HCT116 (cell line): Measurements from ENCODE around the gene ALPP. TPM values are rescaled to one million over a fixed set of nuclear protein-coding genes. Genes with fewer than 3 reads are reported as not detected.

Source experiments
- ATAC-seq: fragments of 200-7000 bp; cut with Tn5 transposase; 2 replicates; pipeline ENCODE4 v1.9.1; 2020; ENCODE audit warnings: mild to moderate bottlenecking, moderate library complexity
- BruUV-seq: library from RNA; stranded (reverse); fragments of 400-500 nt; replicated peaks from 2 replicates; lab custom pipeline; 2021; lab: Mats Ljungman, UMichigan
- CTCF ChIA-PET: fragments of 300-600 bp; sonication (Branson Sonifier 250); formaldehyde crosslinking; loops from one replicate; lab custom pipeline; 2021; ENCODE audit warnings: antibody characterized with exemption; lab: Charles Lee
- POLR2A ChIA-PET: fragments of 300-600, 350-600 bp; sonication (Branson Sonifier 250); formaldehyde crosslinking; loops from one replicate; lab custom pipeline; 2021; ENCODE audit warnings: antibody characterized with exemption; lab: Charles Lee
- RAD21 ChIA-PET, 2 experiments: fragments of 300-600 bp; sonication (Branson Sonifier 250); formaldehyde crosslinking; loops; one replicate each; lab custom pipeline; 2023; ENCODE audit warnings: low total read pairs in 2 of 2; ENCODE audit not compliant: uncharacterized antibody in 2 of 2, unreplicated experiment in 2 of 2, low non-redundant PET in 1 of 2; lab: Charles Lee
- DNase-seq: peaks from one replicate; pipeline ENCODE4 v3.0.0-alpha.2; 2010; ENCODE audit warnings: low read depth, low spot score
- H2AFZ ChIP-seq: fragments of 200-600 bp; shearing (Covaris generic), sonication (generic); 2 replicates; pipeline ENCODE4 v1.6.1; 2017; ENCODE audit warnings: low read depth, mixed run types, mixed read lengths, antibody characterized with exemption, low read length; ENCODE audit not compliant: poor library complexity, severe bottlenecking
- H3K27ac ChIP-seq: 2 replicates; pipeline ENCODE4 v1.5.1; 2012; ENCODE audit warnings: low read depth, low read length
- H3K27me3 ChIP-seq: fragments of 200-600 bp; sonication (generic); 2 replicates; pipeline ENCODE4 v1.6.1; 2016; ENCODE audit warnings: mixed run types, low read length, mixed read lengths; ENCODE audit not compliant: insufficient read depth
- H3K36me3 ChIP-seq, 2 experiments: fragments of 200-500 bp in 1 of 2; fragments of 200-600 bp in 1 of 2; sonication (Bioruptor generic) in 1 of 2; sonication (generic) in 1 of 2; 2 replicates each; pipeline versions ENCODE4 v1.5.1 to v1.6.1; 2014 to 2016; ENCODE audit warnings: low read length in 2 of 2, inconsistent platforms in 1 of 2, mixed read lengths in 1 of 2, mixed run types in 1 of 2; ENCODE audit not compliant: insufficient read depth in 2 of 2, control insufficient read depth in 1 of 2
- H3K4me1 ChIP-seq, 2 experiments: fragments of 200-600 bp in 1 of 2; sonication (generic) in 1 of 2; 2 replicates each; pipeline versions ENCODE4 v1.5.1 to v1.6.1; 2012 to 2017; ENCODE audit warnings: low read length in 2 of 2, inconsistent platforms in 1 of 2, mild to moderate bottlenecking in 1 of 2, mixed read lengths in 1 of 2, mixed run types in 1 of 2, moderate library complexity in 1 of 2; ENCODE audit not compliant: insufficient read depth in 2 of 2, control insufficient read depth in 1 of 2
- H3K4me2 ChIP-seq: fragments of 200-600 bp; sonication (generic); 2 replicates; pipeline ENCODE4 v1.6.1; 2017; ENCODE audit warnings: mixed run types, low read length, mixed read lengths
- H3K4me3 ChIP-seq, 2 experiments: fragments of 200-600 bp in 1 of 2; sonication (generic) in 1 of 2; replicated peaks in 1 of 2; 2 replicates each; pipeline ENCODE4 v1.5.1; 2011 to 2016; ENCODE audit warnings: low read length in 2 of 2, control low read depth in 1 of 2, low read depth in 1 of 2, mild to moderate bottlenecking in 1 of 2, mixed read lengths in 1 of 2, mixed run types in 1 of 2
- H3K79me2 ChIP-seq: fragments of 200-600 bp; sonication (generic); 2 replicates; pipeline ENCODE4 v1.6.1; 2017; ENCODE audit warnings: mild to moderate bottlenecking, mixed run types, low read length, moderate library complexity, mixed read lengths; ENCODE audit not compliant: insufficient read depth
- H3K9ac ChIP-seq: fragments of 200-600 bp; sonication (generic); 2 replicates; pipeline ENCODE4 v1.6.1; 2016; ENCODE audit warnings: low read length, mixed read lengths
- H3K9me2 ChIP-seq: fragments of 200-600 bp; sonication (generic), shearing (Covaris generic); 2 replicates; pipeline ENCODE4 v1.6.1; 2017; ENCODE audit warnings: mixed run types, mild to moderate bottlenecking, moderate library complexity; ENCODE audit not compliant: insufficient read depth
- H3K9me3 ChIP-seq, 2 experiments: fragments of 200-500 bp in 1 of 2; fragments of 200-600 bp in 1 of 2; sonication (Bioruptor generic) in 1 of 2; sonication (generic) in 1 of 2; 2 replicates each; pipeline ENCODE4 v1.6.1; 2014 to 2017; ENCODE audit warnings: low read length in 2 of 2, mixed read lengths in 2 of 2, inconsistent platforms in 1 of 2, low read depth in 1 of 2, mild to moderate bottlenecking in 1 of 2, mixed run types in 1 of 2, moderate library complexity in 1 of 2; ENCODE audit not compliant: control insufficient read depth in 1 of 2, insufficient read depth in 1 of 2
- H4K20me1 ChIP-seq: fragments of 200-600 bp; sonication (generic), shearing (Covaris generic); 2 replicates; pipeline ENCODE4 v1.6.1; 2017; ENCODE audit warnings: mixed run types, mild to moderate bottlenecking, moderate library complexity; ENCODE audit not compliant: insufficient read depth
- CEBPB ChIP-seq: IDR thresholded peaks from 2 replicates; pipeline ENCODE4 v1.6.1; 2012; ENCODE audit warnings: low read depth
- EZH2phosphoT487 ChIP-seq: fragments of 200-600 bp; IDR thresholded peaks from 2 replicates; pipeline ENCODE4 v1.6.1; 2018; ENCODE audit warnings: antibody characterized with exemption, borderline replicate concordance
- POLR2AphosphoS5 ChIP-seq: IDR thresholded peaks from 2 replicates; pipeline ENCODE4 v1.6.1; 2011; ENCODE audit warnings: mild to moderate bottlenecking, low read depth, low read length, moderate library complexity
- SP1 ChIP-seq: IDR thresholded peaks from 2 replicates; pipeline ENCODE4 v1.6.1; 2012; ENCODE audit warnings: low read depth
- SRF ChIP-seq: IDR thresholded peaks from 2 replicates; pipeline ENCODE4 v1.6.1; 2012; ENCODE audit warnings: low read depth
- YY1 ChIP-seq: IDR thresholded peaks from 2 replicates; pipeline ENCODE4 v1.6.1; 2011; ENCODE audit warnings: low read length, low read depth, moderate library complexity, mild to moderate bottlenecking; ENCODE audit not compliant: insufficient replicate concordance; ENCODE audit errors: extremely low read depth
- ZFX ChIP-seq: fragments of 450-650 bp; IDR thresholded peaks from 2 replicates; pipeline ENCODE4 v1.6.1; 2017
- intact Hi-C: fragments of 100-400 bp; cut with micrococcal nuclease; formaldehyde crosslinking; loops from 2 replicates; pipeline ENCODE4 v1.10.0; 2022
- total RNA-seq: library from RNA; stranded (reverse); gene quantifications from one replicate; pipeline ENCODE4 v1.2.1, GENCODE V29; 2021; ENCODE audit not compliant: unreplicated experiment
- TF ChIP-seq, protein P1 (sequence below): IDR thresholded peaks from 2 replicates; pipeline ENCODE4 v1.6.1; 2011; ENCODE audit warnings: mild to moderate bottlenecking, low read length, moderate library complexity; ENCODE audit not compliant: insufficient replicate concordance; ENCODE audit errors: extremely low read depth
- TF ChIP-seq, protein P2 (sequence below): IDR thresholded peaks from 2 replicates; pipeline ENCODE4 v1.6.1; 2012

ALPP gene
- total RNA-seq, 1 experiment from 2014 or later: 0.34 TPM

DNA sequence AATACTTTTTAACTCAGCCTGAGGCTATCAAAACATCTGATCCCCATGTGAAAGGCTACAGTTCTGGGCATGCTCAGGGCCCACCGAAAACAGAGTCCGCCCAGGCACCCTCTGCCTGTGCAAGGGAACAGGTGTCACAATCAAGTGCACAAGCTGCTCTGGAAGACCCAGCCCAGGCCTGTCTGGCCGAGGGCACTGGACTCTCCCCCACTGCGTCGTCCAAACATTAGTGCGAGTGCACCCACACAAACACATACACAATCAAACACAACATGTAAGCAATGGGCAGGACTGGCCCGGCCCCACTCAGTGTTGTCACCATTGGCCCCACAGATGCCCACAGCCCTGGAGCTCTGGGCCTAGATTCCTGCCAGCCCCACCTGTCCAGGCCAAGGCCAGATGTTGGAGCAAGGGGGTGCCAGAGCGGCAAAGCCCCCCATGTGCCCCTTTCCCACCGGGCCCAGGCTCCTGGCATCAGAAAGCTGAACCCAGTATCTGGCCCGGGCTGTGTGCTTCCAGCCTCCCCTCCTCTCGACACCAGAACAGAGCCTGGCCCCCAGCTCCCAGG, 27.5 kb downstream of the ALPP start:
- Histone ChIP-seq H3K4me1 (no peaks in the 10 kb centered on the region), H3K9ac (no peak overlapping the region), H3K4me2 (no peak overlapping the region), H2AFZ (no peak overlapping the region), H3K79me2 (no peaks in the 10 kb centered on the region), H3K36me3 (no peaks in the 10 kb centered on the region), H3K9me2 (no peaks in the 10 kb centered on the region), H3K27me3 (no peaks in the 10 kb centered on the region), H3K9me3 (no peaks in the 10 kb centered on the region), H3K27ac (no peak overlapping the region), H4K20me1 (no peaks in the 10 kb centered on the region), H3K4me3 (no peak overlapping the region)
- POLR2A ChIA-PET: no interaction called here
- BruUV-seq: no TSS peak
- RAD21 ChIA-PET: no interaction called here
- TF ChIP-seq, protein P1, sequence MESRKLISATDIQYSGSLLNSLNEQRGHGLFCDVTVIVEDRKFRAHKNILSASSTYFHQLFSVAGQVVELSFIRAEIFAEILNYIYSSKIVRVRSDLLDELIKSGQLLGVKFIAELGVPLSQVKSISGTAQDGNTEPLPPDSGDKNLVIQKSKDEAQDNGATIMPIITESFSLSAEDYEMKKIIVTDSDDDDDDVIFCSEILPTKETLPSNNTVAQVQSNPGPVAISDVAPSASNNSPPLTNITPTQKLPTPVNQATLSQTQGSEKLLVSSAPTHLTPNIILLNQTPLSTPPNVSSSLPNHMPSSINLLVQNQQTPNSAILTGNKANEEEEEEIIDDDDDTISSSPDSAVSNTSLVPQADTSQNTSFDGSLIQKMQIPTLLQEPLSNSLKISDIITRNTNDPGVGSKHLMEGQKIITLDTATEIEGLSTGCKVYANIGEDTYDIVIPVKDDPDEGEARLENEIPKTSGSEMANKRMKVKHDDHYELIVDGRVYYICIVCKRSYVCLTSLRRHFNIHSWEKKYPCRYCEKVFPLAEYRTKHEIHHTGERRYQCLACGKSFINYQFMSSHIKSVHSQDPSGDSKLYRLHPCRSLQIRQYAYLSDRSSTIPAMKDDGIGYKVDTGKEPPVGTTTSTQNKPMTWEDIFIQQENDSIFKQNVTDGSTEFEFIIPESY: no peak
- TF ChIP-seq ZFX (no peak), SP1 (no peak), CEBPB (no peak), YY1 (no peak), EZH2phosphoT487 (no peak), POLR2AphosphoS5 (no peak), SRF (no peak)
- TF ChIP-seq, protein P2, sequence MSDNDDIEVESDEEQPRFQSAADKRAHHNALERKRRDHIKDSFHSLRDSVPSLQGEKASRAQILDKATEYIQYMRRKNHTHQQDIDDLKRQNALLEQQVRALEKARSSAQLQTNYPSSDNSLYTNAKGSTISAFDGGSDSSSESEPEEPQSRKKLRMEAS: no peak
- no peak for ATAC-seq
- intact Hi-C loops: no loop called here
- no peak for DNase-seq
- CTCF ChIA-PET: no interaction called here
